ENCODE measurements around the gene DYTN. TPM values are rescaled to one million over a fixed set of nuclear protein-coding genes. Genes with fewer than 3 reads are reported as not detected.

DYTN gene
- total RNA-seq, 1 experiment from 2014 or later, result not detected

GRCh38 chr2:206626108-206626507 lies 92.1 kb downstream of the DYTN start:
- Histone ChIP-seq H3K4me3 (no peak overlapping the region), H3K4me1 (replicated peaks; ENCODE audit: insufficient read depth) (no peaks in the 10 kb centered on the region), H3K9me2 (ENCODE audit: insufficient read depth) (no peaks in the 10 kb centered on the region), H3K27me3 (ENCODE audit: insufficient read depth, low read depth) (no peaks in the 10 kb centered on the region), H3F3A (ENCODE audit: insufficient read depth, low read depth) (no peaks in the 10 kb centered on the region), H3K36me3 (ENCODE audit: low read depth) (no peaks in the 10 kb centered on the region), H2AFZ (no peak overlapping the region), H3K4me2 (no peak overlapping the region), H3K79me2 (ENCODE audit: low read depth) (no peaks in the 10 kb centered on the region), H3K27ac (no peak overlapping the region), H4K20me1 (ENCODE audit: insufficient read depth) (no peaks in the 10 kb centered on the region), H3K9me3 (ENCODE audit: insufficient read depth, low read depth) (no peaks in the 10 kb centered on the region)
- ChIA-PET CTCF (no interaction called here), POLR2A (ENCODE audit: unreplicated experiment) (no interaction called here)
- DNase-seq, result no peak
- no peak for TF ChIP-seq CTCF (conservative IDR thresholded peaks at IDR 0.05)
- TF ChIP-seq EZH2 (IDR thresholded peaks at IDR 0.05; ENCODE audit: low read depth), result no peak
- BruUV-seq (replicated peaks), result no TSS peak
- intact Hi-C loops (cut with micrococcal nuclease; ENCODE audit: unreplicated experiment), result no loop called here

- CTCF ChIA-PET, result no interaction called here
- TF ChIP-seq CTCF (conservative IDR thresholded peaks at IDR 0.05) (no peak), EZH2 (IDR thresholded peaks at IDR 0.05; ENCODE audit: low read depth) (no peak)
- Histone ChIP-seq H3F3A (ENCODE audit: insufficient read depth, low read depth) (peaks cover 6% of the 10 kb centered on the region; the same call in 1 of the 2 replicates), H3K9me2 (ENCODE audit: insufficient read depth) (no peaks in the 10 kb centered on the region), H4K20me1 (ENCODE audit: insufficient read depth) (no peaks in the 10 kb centered on the region), H3K27me3 (ENCODE audit: insufficient read depth, low read depth) (no peaks in the 10 kb centered on the region), H3K79me2 (ENCODE audit: low read depth) (no peaks in the 10 kb centered on the region), H3K36me3 (ENCODE audit: low read depth) (no peaks in the 10 kb centered on the region), H3K4me3 (no peak overlapping the region), H3K4me1 (replicated peaks; ENCODE audit: insufficient read depth) (no peaks in the 10 kb centered on the region; the same call in 1 of the 2 replicates), H3K4me2 (no peak overlapping the region), H2AFZ (no peak overlapping the region), H3K9me3 (ENCODE audit: insufficient read depth, low read depth) (no peaks in the 10 kb centered on the region), H3K27ac (no peak overlapping the region)
- no TSS peak for BruUV-seq (replicated peaks)
- intact Hi-C loops (cut with micrococcal nuclease; ENCODE audit: unreplicated experiment), result no loop called here
- POLR2A ChIA-PET (ENCODE audit: unreplicated experiment), result no interaction called here
- DNase-seq, result no peak
Measured at GRCh38 chr2:206619011-206619410, 99.2 kb downstream of the DYTN start.

GRCh38 chr2:206616151-206616550 lies 102.0 kb downstream of the DYTN start:
- Histone ChIP-seq H3F3A (ENCODE audit: insufficient read depth, low read depth) (peaks cover 6% of the 10 kb centered on the region; the same call in 1 of the 2 replicates), H2AFZ (no peak overlapping the region), H3K9me2 (ENCODE audit: insufficient read depth) (no peaks in the 10 kb centered on the region), H3K9me3 (ENCODE audit: insufficient read depth, low read depth) (no peaks in the 10 kb centered on the region), H3K4me3 (no peak overlapping the region), H3K79me2 (ENCODE audit: low read depth) (no peaks in the 10 kb centered on the region), H4K20me1 (ENCODE audit: insufficient read depth) (no peaks in the 10 kb centered on the region), H3K36me3 (ENCODE audit: low read depth) (no peaks in the 10 kb centered on the region), H3K4me1 (replicated peaks; ENCODE audit: insufficient read depth) (no peaks in the 10 kb centered on the region; the same call in 1 of the 2 replicates), H3K27me3 (ENCODE audit: insufficient read depth, low read depth) (no peaks in the 10 kb centered on the region), H3K4me2 (no peak overlapping the region), H3K27ac (peak overlapping the region; percentile 32; the same call in 1 of the 2 replicates)
- ChIA-PET POLR2A (ENCODE audit: unreplicated experiment) (no interaction called here), CTCF (interaction anchor here (1.2 kb wide), 1 partner anchor 10 kb away, joined by 3 read pairs; no protein-coding TSS in a partner anchor)
- peak; percentile 2 to 61 for DNase-seq
- intact Hi-C loops (cut with micrococcal nuclease; ENCODE audit: unreplicated experiment), result no loop called here
- TF ChIP-seq CTCF (conservative IDR thresholded peaks at IDR 0.05) (no peak), EZH2 (IDR thresholded peaks at IDR 0.05; ENCODE audit: low read depth) (no peak)
- no TSS peak for BruUV-seq (replicated peaks)
